GOT3 (cell line): Measurements from ENCODE around the gene TMPRSS9.
"Not testable (repeated sequence)": the region's sequence is repeated elsewhere in the genome, so short reads cannot be mapped to it uniquely, and the experiment has no call there.

ENCODE experiments used
- DNase-seq: peaks from one replicate; lab custom pipeline; 2025; ENCODE audit warnings: mixed read lengths; lab: John Stamatoyannopoulos, UW

The TMPRSS9 gene

GRCh38 chr19:2362046-2362969 is 2.2 kb downstream of the TMPRSS9 start:
- no peak for DNase-seq

- DNase-seq, result no peak
These were observed 2.9 kb downstream of the TMPRSS9 start for GRCh38 chr19:2362970-2363300.

- DNase-seq, result no peak
These were observed 3.4 kb downstream of the TMPRSS9 start for GRCh38 chr19:2363419-2363818.

DNA sequence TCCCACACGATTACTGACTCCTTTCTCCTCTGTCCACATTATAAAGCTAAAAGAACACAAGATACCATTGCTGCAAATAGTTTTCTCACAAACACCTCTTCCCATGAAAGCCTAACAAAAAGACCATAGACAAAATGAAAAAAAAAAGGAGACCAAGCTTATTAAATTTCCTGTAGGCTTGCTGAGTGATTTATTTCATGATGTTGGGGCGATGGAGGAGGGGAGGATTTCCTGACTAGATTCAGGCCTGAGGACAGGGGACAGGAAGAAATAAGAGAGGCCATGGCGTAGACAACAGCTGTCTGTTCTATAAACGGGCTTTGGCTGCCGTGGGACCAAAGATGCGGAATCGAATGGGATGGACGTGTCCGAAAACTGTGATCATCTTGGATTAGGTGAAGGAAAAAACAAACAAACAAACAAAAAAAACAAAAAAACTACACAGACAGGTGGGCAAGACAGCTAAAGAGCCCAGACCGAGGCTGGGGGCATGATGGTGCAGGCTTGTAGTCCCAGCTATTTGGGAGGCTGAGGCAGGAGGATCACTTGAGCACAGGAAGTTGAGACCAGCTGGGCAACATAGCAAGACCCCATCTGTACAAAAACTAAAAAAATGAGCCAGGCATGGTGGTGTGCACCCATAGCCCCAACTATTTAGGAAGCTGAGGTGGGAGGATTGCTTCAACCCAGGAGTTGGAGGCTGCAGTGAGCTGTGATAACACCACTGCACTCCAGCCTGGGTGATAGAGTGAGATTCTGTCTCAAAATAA is 5.3 kb downstream of the TMPRSS9 start:
- no peak for DNase-seq

GRCh38 chr19:2371656-2372055 is 11.6 kb downstream of the TMPRSS9 start:
- DNase-seq, result no peak

DNA sequence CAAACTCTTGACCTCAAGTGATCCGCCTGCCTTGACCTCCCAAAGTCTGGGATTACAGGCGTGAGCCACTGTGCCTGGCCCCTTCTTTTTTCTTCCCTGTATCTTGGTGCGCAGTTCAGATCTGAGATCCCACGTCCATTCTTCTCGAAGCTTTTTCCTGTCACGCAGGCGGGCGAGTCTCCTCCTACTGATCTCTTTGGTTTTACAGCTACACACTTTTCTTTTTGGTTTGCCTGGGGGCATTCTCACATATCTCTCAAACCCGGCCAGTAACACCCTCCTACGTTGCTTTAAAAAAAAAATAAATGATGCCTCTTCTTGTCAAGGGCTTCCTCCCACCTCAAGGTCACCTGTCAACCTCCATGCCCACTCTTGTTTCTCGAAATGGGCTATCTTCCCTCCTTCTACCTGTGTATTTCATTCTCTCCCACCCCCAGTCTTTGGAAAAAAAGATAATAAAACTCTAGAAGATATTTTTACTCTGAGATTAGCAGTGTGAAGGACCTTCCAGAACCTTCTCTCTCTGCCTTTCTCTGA is 12.1 kb downstream of the TMPRSS9 start:
- no peak for DNase-seq

- no peak for DNase-seq
These were observed 14.7 kb downstream of the TMPRSS9 start for GRCh38 chr19:2374808-2375207.

- DNase-seq, result no peak
These were observed 15.5 kb downstream of the TMPRSS9 start for GRCh38 chr19:2375353-2376121.

DNA sequence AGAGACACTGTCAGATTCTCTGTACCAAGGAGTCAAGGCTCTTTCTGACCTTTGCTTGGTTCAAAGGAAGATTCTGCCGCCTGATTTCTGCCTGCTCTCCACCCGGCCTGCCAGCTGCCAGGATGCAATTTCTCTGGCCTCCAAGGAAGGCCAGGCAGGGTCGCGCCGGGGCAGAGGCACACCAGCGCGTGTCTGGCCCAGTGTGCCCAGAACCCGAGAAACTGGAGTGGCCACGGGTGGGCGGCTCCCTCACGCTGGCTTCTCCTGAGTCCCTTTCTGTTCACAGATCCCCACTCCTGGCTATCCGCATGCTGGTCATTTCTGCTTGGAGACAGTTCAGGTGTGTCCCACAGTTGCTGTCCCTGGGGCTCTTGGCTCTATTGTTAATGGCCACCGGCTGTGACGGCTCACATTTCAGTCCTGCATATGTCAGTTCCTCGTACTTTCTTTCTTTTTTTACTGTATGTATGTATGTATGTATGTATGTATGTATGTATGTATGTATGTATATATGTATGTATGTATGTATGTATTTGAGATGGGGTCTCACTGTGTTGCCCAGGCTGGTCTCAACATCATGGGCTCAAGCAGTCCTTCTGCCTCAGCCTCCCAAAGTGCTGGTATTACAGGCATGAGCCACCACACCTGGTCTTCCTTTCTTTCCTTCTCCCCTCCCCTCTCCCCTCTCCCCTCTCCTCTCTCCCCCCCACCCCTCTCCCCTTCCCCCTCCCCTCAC is 16.9 kb downstream of the TMPRSS9 start:
- no peak for DNase-seq

DNA sequence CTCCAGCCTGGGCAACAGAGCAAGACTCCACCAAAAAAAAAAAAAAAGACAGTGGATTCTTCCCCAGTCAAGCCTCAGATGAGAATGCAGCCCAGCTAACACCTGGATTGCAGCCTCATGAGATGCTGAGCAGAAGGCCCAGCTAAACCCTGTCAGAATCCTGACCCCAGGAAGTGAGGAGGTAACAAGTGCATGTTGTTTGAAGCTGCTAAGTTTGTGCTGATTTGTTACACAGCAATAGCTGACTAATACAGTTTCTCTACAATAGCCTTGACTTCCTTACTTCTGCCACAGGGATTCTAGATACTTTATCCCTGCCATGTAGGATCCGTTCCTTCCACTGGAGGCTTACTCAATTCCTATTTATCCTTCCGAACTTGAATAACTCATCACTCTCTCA is 20.5 kb downstream of the TMPRSS9 start:
- DNase-seq, result no peak

- DNase-seq, result no peak
These were observed 21.2 kb downstream of the TMPRSS9 start for GRCh38 chr19:2381148-2381820.

DNA sequence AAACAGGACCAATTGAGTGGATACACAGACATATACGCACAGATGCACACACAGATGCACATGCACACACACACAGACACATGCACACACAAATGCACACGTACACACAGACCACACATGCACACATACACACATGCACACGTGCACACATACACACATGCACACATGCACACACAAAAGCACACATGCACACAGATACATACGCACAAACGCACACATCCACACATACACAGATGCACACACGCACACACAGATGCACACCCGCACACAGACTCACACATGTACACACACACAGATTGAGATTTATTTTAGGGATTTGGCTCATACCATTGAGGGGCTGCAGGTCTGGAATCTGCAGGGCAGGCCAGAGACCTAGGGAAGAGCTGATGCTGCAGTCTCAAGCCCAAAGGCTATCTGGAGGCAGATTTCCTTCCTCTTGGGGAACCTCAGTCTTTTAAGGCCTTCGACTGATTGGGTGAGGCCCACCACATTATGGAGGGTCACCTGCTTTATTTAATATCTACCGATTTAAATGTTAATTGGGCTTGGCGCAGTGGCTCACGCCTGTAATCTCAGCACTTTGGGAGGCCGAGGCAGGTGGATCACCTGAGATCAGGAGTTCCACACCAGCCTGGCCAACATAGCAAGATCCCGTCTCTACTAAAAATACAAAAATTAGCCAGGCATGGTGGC is 22.6 kb downstream of the TMPRSS9 start:
- DNase-seq, result no peak

- DNase-seq, result no peak
These were observed 25.1 kb downstream of the TMPRSS9 start for GRCh38 chr19:2385053-2385721.

DNA sequence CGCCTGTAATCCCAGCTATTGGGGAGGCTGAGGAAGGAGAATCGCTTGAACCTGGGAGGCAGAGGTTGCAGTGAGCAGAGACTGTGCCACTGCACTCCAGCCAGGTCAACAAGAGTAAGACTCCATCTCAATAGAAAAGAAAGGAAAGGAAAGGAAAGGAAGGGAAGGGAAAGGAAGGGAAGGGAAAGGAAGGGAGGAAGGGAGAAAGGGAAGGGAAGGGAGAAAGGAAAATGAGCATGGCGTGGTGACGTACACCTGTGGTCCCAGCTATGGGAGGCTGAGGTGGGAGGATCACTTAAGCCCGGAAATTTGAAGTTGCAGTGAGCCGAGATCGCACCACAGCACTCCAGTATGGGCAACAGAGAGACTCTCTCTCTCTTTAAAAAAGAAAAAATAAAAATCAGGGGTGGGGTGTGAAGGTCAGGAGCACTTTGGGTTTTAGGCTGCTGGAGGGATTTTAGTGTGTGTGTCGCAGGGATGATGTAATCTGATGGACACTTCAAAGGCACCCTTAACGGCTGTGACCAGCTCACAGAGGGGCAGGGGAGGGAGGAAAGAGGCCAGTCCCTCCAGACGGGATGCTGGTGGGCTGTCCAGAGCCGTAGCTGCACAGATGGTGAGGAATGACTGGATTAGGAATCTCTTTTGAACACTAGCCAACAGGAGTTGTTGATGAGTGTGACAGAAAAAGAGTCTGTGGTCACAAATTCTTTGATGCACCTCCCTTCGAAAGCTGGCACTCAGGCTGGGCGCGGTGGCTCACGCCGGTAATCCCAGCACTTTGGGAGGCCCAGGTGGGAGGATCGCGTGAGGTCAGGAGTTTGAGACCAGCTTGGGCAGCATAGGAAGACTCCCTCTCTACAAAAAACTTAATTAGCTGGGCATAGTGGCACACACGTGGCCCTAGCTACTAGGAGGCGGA is 27.6 kb downstream of the TMPRSS9 start:
- DNase-seq, result no peak

DNA sequence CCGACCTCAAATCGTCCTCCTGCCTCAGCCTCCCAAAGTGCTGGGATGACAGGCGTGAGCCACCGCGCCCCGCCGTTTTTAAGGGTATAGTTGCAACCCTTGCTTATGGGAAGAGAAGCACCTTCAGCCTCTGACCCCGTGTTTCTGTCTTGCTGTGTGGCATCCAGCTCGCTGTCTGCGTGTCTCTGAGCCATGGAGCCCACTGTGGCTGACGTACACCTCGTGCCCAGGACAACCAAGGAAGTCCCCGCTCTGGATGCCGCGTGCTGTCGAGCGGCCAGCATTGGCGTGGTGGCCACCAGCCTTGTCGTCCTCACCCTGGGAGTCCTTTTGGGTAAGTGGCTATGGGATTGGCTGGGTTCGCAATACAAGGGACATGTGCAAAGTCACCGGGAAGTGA is 29.5 kb downstream of the TMPRSS9 start:
- DNase-seq, result no peak

DNA sequence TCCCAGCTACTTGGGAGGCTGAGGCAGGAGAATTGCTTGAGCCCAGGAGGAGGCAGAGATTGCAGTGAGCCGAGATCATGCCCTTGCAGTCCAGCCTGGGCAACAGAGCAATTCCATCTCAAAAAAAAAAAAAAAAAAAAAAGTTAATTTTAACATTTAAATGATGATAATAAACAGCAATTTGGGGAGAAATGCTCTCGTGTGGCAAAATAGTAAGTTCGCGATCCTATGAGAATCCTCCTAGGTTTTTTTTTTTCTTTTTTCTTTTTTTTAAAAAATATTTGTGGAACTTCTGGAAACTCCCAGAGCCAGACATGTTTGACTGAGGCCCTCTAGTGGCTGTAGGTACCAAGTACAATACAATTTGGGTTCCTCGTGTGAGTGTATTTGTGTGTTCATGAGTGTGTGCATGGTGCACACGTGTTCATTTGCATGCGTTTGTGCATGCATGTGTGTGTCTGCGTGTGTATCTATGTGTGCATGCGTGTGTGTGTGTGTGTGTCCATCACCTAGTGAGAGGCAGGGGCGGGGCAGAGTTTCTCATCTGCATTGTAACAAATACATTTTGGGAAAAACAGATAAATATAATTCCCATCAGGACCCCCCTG is 31.2 kb downstream of the TMPRSS9 start:
- DNase-seq, result no peak

DNA sequence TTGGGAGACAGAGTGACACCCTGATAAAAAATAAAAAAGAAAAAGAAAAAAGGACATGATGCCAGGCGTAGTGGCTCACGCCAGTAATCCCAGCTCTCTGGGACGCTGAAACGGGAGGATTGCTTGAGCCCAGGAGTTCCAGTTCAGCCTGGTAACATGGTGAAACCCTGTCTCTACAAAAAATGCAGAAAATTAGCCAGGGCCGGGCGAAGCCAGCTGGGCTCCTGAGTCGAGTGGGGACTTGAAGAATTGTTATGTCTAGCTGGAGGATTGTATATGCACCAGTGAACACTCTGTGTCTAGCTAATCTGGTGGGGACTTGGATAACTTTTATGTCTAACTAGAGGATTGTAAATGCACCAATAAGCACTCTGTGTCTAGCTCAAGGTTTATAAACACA is 32.3 kb downstream of the TMPRSS9 start:
- DNase-seq, result no peak

GRCh38 chr19:2392899-2393298 is 32.8 kb downstream of the TMPRSS9 start:
- not testable (repeated sequence) for DNase-seq
